ENCODE data around the gene ZNF365. TPM values are rescaled to one million over a fixed set of nuclear protein-coding genes. Genes with fewer than 3 reads are reported as not detected.

The ZNF365 gene
- total and polyA plus RNA-seq, 8 donors, result 0.18 to 0.40 TPM; not detected in 6

DNA sequence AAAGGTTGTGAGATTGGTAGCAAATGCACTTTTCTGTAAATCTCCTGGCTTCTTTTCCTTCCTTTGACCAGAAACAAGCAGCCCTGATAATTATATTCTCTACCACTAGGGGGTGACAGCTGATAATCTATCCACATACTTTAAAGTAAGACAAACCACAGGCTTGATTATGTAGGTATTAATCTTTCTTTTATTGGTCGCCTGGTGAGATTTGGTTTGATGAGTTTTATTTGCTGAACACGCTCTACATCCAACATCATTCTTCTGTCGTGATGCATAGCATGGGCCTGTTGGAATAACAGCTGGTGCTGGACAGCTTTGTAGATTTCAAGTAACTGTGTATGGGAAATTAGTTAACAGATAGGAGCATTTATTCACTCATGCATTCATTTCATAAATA is 63.5 kb downstream of the ZNF365 start:
- Histone ChIP-seq H3K27ac (no peak overlapping the region), H3K4me1 (peaks cover 0 to 6% (median 0%) of the 10 kb centered on the region in 4 donors), H3K9me3 (no peaks in the 10 kb centered on the region), H3K4me3 (no peak overlapping the region), H3K36me3 (no peaks in the 10 kb centered on the region), H3K27me3 (peaks cover 0 to 5% (median 0%) of the 10 kb centered on the region in 3 donors)
- TF ChIP-seq, protein P1, sequence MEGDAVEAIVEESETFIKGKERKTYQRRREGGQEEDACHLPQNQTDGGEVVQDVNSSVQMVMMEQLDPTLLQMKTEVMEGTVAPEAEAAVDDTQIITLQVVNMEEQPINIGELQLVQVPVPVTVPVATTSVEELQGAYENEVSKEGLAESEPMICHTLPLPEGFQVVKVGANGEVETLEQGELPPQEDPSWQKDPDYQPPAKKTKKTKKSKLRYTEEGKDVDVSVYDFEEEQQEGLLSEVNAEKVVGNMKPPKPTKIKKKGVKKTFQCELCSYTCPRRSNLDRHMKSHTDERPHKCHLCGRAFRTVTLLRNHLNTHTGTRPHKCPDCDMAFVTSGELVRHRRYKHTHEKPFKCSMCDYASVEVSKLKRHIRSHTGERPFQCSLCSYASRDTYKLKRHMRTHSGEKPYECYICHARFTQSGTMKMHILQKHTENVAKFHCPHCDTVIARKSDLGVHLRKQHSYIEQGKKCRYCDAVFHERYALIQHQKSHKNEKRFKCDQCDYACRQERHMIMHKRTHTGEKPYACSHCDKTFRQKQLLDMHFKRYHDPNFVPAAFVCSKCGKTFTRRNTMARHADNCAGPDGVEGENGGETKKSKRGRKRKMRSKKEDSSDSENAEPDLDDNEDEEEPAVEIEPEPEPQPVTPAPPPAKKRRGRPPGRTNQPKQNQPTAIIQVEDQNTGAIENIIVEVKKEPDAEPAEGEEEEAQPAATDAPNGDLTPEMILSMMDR (IDR thresholded peaks at IDR 0.05), result peak in 5 of 7 experiments; percentile 62 to 89 (median 68)
- TF ChIP-seq POLR2A (IDR thresholded peaks at IDR 0.05), result no peak
- intact Hi-C loops (cut with DNase I; ENCODE audit: low total_unique reads), result loop anchor here (5.0 kb wide), 1 partner anchor 720 kb away; no protein-coding TSS in a partner anchor
- peak in 1 of 2 donors; percentile 82 for DNase-seq
- 1 to 11% (median 6%) methylated on average over 3 of the region's 3 CpGs for WGBS, 5 donors

DNA sequence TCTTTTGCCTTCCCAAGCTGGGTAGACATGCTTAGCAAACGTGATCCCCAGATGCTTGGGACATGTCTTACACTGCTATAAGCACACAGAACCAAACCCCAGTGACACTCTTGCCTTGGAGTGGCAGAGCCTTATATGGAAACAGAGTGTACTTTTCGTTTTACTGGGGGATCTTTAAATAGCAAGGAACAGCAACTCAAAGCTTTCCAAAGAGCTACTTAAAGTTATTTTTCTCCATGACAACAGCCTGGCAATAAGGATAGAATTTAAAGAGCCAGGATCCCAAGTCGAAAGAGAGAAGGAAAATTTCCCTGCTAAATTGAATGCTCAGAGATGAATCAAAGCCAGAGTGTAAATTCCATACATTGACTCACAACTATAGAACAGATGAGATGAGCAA is 67.8 kb downstream of the ZNF365 start:
- H3K27me3 ChIP-seq, result no peaks in the 10 kb centered on the region
- no peaks in the 10 kb centered on the region for H3K4me1 ChIP-seq
- WGBS, 5 donors, result 45 to 62% (median 57%) methylated on average over 3 of the region's 3 CpGs
- DNase-seq, result peak in 1 of 2 donors; percentile 37
- no peaks in the 10 kb centered on the region for H3K9me3 ChIP-seq
- intact Hi-C loops (cut with DNase I; ENCODE audit: low total_unique reads), result no loop called here
- H3K27ac ChIP-seq, result no peak overlapping the region
- no peak overlapping the region for H3K4me3 ChIP-seq
- no peaks in the 10 kb centered on the region for H3K36me3 ChIP-seq
- TF ChIP-seq POLR2A (IDR thresholded peaks at IDR 0.05) (no peak), EP300 (IDR thresholded peaks at IDR 0.05) (no peak)
- TF ChIP-seq, protein P1 (IDR thresholded peaks at IDR 0.05), result no peak

DNA sequence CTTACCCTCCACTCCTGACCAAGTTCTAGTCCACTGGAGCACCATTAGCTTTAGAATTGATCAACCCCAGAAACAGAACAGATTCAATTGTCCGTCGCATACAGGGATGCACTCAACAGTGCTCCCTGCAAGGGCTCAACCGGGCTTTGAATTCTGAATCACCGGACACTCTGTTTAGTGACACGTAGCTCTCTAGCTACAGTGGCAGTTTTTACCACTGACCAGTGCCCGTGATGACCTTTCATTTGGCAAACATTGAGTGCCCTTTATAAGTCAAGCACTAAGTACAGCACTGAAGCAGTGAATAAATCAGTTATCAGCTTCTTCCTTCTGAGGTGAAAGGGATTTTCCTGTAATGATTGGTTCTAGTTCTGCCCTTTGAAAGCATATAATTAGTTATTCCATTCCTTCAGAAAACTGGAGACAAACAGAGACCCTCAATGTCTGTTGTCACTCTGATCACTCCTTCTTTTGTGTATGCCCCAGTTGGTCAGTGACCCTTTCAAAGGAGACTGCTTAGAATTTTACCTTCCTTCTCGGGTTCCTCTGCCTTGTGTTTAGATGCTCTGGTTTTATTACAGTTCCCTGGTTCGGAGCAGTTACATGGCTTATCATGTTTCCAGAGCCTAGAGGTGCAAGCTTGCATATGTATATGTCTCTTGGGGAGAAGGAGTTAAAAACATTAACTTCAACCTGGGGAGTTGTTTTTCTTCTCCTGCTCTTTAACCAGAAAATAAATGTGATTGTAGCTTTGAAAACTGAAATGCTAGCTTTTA is 68.9 kb downstream of the ZNF365 start:
- no peak overlapping the region for H3K27ac ChIP-seq
- no peak for TF ChIP-seq POLR2A (IDR thresholded peaks at IDR 0.05)
- no peak for TF ChIP-seq POLR2AphosphoS5 (IDR thresholded peaks at IDR 0.05)
- no peak for TF ChIP-seq EP300 (IDR thresholded peaks at IDR 0.05)
- TF ChIP-seq, protein P1 (IDR thresholded peaks at IDR 0.05), result no peak
- H3K4me3 ChIP-seq, result no peak overlapping the region
- H3K4me1 ChIP-seq, result no peaks in the 10 kb centered on the region
- intact Hi-C loops (cut with DNase I; ENCODE audit: low total_unique reads), result no loop called here
- no peaks in the 10 kb centered on the region for H3K36me3 ChIP-seq
- 79 to 85% (median 80%) methylated on average over 8 of the region's 8 CpGs for WGBS, 5 donors
- H3K27me3 ChIP-seq, result no peaks in the 10 kb centered on the region
- H3K9me3 ChIP-seq, result no peaks in the 10 kb centered on the region
- no peak for DNase-seq

DNA sequence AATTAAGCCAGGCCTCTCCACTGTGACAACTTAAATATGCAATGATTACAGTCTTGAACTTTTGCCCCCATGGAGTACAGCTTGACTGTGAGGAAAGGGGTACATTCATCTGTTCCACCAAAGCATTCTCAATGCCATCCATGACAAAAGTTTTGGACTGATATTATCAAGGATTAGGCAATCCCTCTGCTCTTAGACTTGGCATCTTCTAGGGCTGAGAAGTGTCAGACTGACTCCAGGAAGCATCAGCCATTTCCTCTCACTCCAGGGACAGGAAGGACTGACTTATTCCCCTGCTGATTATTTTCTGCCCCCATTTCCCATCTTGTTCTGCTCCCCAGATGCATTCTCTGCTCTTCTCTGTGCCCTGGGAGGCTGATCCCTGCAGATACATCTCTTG is 69.7 kb downstream of the ZNF365 start:
- TF ChIP-seq EP300 (IDR thresholded peaks at IDR 0.05), result no peak
- TF ChIP-seq, protein P1 (IDR thresholded peaks at IDR 0.05), result no peak
- TF ChIP-seq POLR2AphosphoS5 (IDR thresholded peaks at IDR 0.05), result no peak
- no peak for TF ChIP-seq POLR2A (IDR thresholded peaks at IDR 0.05)
- H3K4me1 ChIP-seq, result no peaks in the 10 kb centered on the region
- intact Hi-C loops (cut with DNase I; ENCODE audit: low total_unique reads), result no loop called here

More for the DNA sequence above, 69.7 kb downstream of the ZNF365 start:
- Histone ChIP-seq H3K36me3 (no peaks in the 10 kb centered on the region), H3K27ac (no peak overlapping the region), H3K9me3 (no peaks in the 10 kb centered on the region), H3K27me3 (no peaks in the 10 kb centered on the region), H3K4me3 (no peak overlapping the region)
- DNase-seq, result no peak

All from stomach (tissue), 9 donors.